CD4-positive, CD25-positive, alpha-beta regulatory T cell (primary cell): ENCODE results near the gene ROBO1. TPM values are rescaled to one million over a fixed set of nuclear protein-coding genes. Genes with fewer than 3 reads are reported as not detected.
"Not testable (repeated sequence)": the region's sequence is repeated elsewhere in the genome, so short reads cannot be mapped to it uniquely, and the experiment has no call there.

Experiments used
- ATAC-seq, 2 donors: fragments of 150-1000 bp; cut with Tn5 transposase; one replicate each; pipeline ENCODE4 v1.10.0; 2021; ENCODE audit warnings: low read depth in 2 of 2, moderate number of reproducible peaks in 2 of 2, moderate library complexity in 1 of 2
- DNase-seq, 3 donors: peaks; one replicate each; pipeline versions ENCODE4 v3.0.0 to v3.0.0-alpha.2; 2012 to 2022; ENCODE audit warnings: mixed read lengths in 1 of 3
- H3K27ac ChIP-seq: one replicate; pipeline ENCODE4 v1.7.0; 2013; ENCODE audit warnings: mild to moderate bottlenecking, low read length; ENCODE audit not compliant: insufficient read depth, poor library complexity, severe bottlenecking
- H3K27me3 ChIP-seq: one replicate; pipeline ENCODE4 v1.7.0; 2013; ENCODE audit warnings: low read length; ENCODE audit not compliant: control insufficient read depth, insufficient read depth
- H3K36me3 ChIP-seq: one replicate; pipeline ENCODE4 v1.7.0; 2013; ENCODE audit warnings: mild to moderate bottlenecking, low read length, moderate library complexity; ENCODE audit not compliant: control insufficient read depth, insufficient read depth
- H3K4me1 ChIP-seq: 2 replicates; pipeline ENCODE4 v1.7.0; 2013; ENCODE audit warnings: mild to moderate bottlenecking, low read length; ENCODE audit not compliant: insufficient read depth, control insufficient read depth, poor library complexity, severe bottlenecking
- H3K4me3 ChIP-seq: one replicate; pipeline ENCODE4 v1.7.0; 2013; ENCODE audit warnings: low read depth, mild to moderate bottlenecking, low read length, moderate library complexity
- H3K9me3 ChIP-seq, 2 experiments: 1 replicate in 1 of 2; 2 replicates in 1 of 2; pipeline ENCODE4 v1.7.0; 2013; ENCODE audit warnings: low read length in 2 of 2, mild to moderate bottlenecking in 1 of 2, moderate library complexity in 1 of 2; ENCODE audit not compliant: control insufficient read depth in 2 of 2
- H3K27ac Mint-ChIP-seq, 3 donors: one replicate each; pipeline ENCODE4 v1.8.0; 2020 to 2022; ENCODE audit warnings: mild to moderate bottlenecking in 3 of 3, mixed read lengths in 3 of 3, moderate library complexity in 2 of 3
- H3K27me3 Mint-ChIP-seq: one replicate; pipeline ENCODE4 v1.8.0; 2022; ENCODE audit warnings: mild to moderate bottlenecking, mixed read lengths
- H3K36me3 Mint-ChIP-seq: one replicate; pipeline ENCODE4 v1.8.0; 2020; ENCODE audit warnings: mixed read lengths
- H3K4me1 Mint-ChIP-seq, 4 donors: one replicate each; pipeline ENCODE4 v1.8.0; 2020 to 2022; ENCODE audit warnings: mixed read lengths in 4 of 4, mild to moderate bottlenecking in 1 of 4
- H3K4me3 Mint-ChIP-seq, 4 donors: one replicate each; pipeline ENCODE4 v1.8.0; 2020 to 2022; ENCODE audit warnings: mild to moderate bottlenecking in 4 of 4, mixed read lengths in 4 of 4, moderate library complexity in 3 of 4
- H3K9me3 Mint-ChIP-seq, 7 donors: one replicate each; pipeline ENCODE4 v1.8.0; 2020 to 2022; ENCODE audit warnings: mixed read lengths in 7 of 7, mild to moderate bottlenecking in 3 of 7, moderate library complexity in 2 of 7
- polyA plus RNA-seq, 4 donors: library from polyadenylated mRNA; unstranded; fragments of 300-500 nt; fragmentation: Illumina TruSeq; gene quantifications; one replicate each; pipeline ENCODE4 v1.2.3, GENCODE V29; 2021
- total RNA-seq: library from RNA; stranded (reverse); gene quantifications from one replicate; pipeline ENCODE4 v1.2.3, GENCODE V29; 2022

ROBO1 gene
- total and polyA plus RNA-seq, 5 donors from 2014 or later, result not detected

- Mint-ChIP-seq H3K9me3 (peaks cover 2 to 11% (median 3%) of the 10 kb centered on the region in 7 donors), H3K4me3 (no peak overlapping the region), H3K27ac (no peak overlapping the region), H3K4me1 (no peaks in the 10 kb centered on the region), H3K36me3 (peaks cover 4% of the 10 kb centered on the region), H3K27me3 (no peaks in the 10 kb centered on the region)
- Histone ChIP-seq H3K9me3 (no peaks in the 10 kb centered on the region), H3K36me3 (no peaks in the 10 kb centered on the region), H3K4me3 (no peak overlapping the region), H3K27me3 (no peaks in the 10 kb centered on the region), H3K4me1 (no peaks in the 10 kb centered on the region), H3K27ac (no peak overlapping the region)
- ATAC-seq (no peak), DNase-seq (no peak)
Observed at GRCh38 chr3:78754066-78754743, 1013.6 kb downstream of the ROBO1 start.

GRCh38 chr3:78751266-78751665, 1016.5 kb downstream of the ROBO1 start:
- no peak overlapping the region for H3K4me3 ChIP-seq

GRCh38 chr3:78750291-78750690, 1017.5 kb downstream of the ROBO1 start:
- not testable (repeated sequence) for H3K27ac Mint-ChIP-seq, ATAC-seq, H3K27me3 Mint-ChIP-seq, H3K4me3 ChIP-seq, H3K4me3 Mint-ChIP-seq, H3K27me3 ChIP-seq, H3K36me3 ChIP-seq, H3K4me1 Mint-ChIP-seq, DNase-seq, H3K9me3 Mint-ChIP-seq, H3K36me3 Mint-ChIP-seq, H3K9me3 ChIP-seq, H3K4me1 ChIP-seq, H3K27ac ChIP-seq

More at GRCh38 chr3:78751266-78751665, 1016.5 kb downstream of the ROBO1 start:
- H3K27ac Mint-ChIP-seq, result no peak overlapping the region
- no peaks in the 10 kb centered on the region for H3K4me1 Mint-ChIP-seq
- DNase-seq, result no peak
- Histone ChIP-seq H3K27me3 (no peaks in the 10 kb centered on the region), H3K4me1 (no peaks in the 10 kb centered on the region), H3K9me3 (no peaks in the 10 kb centered on the region), H3K27ac (no peak overlapping the region), H3K36me3 (no peaks in the 10 kb centered on the region)
- no peaks in the 10 kb centered on the region for H3K27me3 Mint-ChIP-seq
- ATAC-seq, result no peak
- H3K36me3 Mint-ChIP-seq, result peaks cover 4% of the 10 kb centered on the region
- peaks cover 0 to 9% (median 3%) of the 10 kb centered on the region in 7 donors for H3K9me3 Mint-ChIP-seq
- no peak overlapping the region for H3K4me3 Mint-ChIP-seq

GRCh38 chr3:78749056-78749455, 1018.7 kb downstream of the ROBO1 start:
- Histone ChIP-seq H3K27me3 (no peaks in the 10 kb centered on the region), H3K9me3 (no peaks in the 10 kb centered on the region), H3K36me3 (no peaks in the 10 kb centered on the region), H3K4me3 (no peak overlapping the region), H3K27ac (no peak overlapping the region), H3K4me1 (no peaks in the 10 kb centered on the region)
- H3K27me3 Mint-ChIP-seq, result no peaks in the 10 kb centered on the region
- ATAC-seq (no peak), DNase-seq (no peak)
- no peak overlapping the region for H3K27ac Mint-ChIP-seq
- H3K4me3 Mint-ChIP-seq, result no peak overlapping the region
- H3K4me1 Mint-ChIP-seq, result no peaks in the 10 kb centered on the region
- no peaks in the 10 kb centered on the region for H3K36me3 Mint-ChIP-seq
- peaks cover 1 to 10% (median 3%) of the 10 kb centered on the region in 7 donors for H3K9me3 Mint-ChIP-seq

- DNase-seq, result no peak
- Mint-ChIP-seq H3K27ac (no peak overlapping the region), H3K27me3 (no peaks in the 10 kb centered on the region), H3K4me1 (no peaks in the 10 kb centered on the region), H3K9me3 (peaks cover 2 to 14% (median 8%) of the 10 kb centered on the region in 7 donors), H3K36me3 (no peaks in the 10 kb centered on the region), H3K4me3 (no peak overlapping the region)
- ATAC-seq, result no peak
- H3K27ac ChIP-seq, result no peak overlapping the region
- no peaks in the 10 kb centered on the region for H3K36me3 ChIP-seq
- H3K27me3 ChIP-seq, result no peaks in the 10 kb centered on the region
- no peak overlapping the region for H3K4me3 ChIP-seq
- no peaks in the 10 kb centered on the region for H3K9me3 ChIP-seq
- no peaks in the 10 kb centered on the region for H3K4me1 ChIP-seq
Observed at GRCh38 chr3:78745847-78746246, 1022.0 kb downstream of the ROBO1 start.

- Histone ChIP-seq H3K9me3 (no peaks in the 10 kb centered on the region), H3K4me1 (no peaks in the 10 kb centered on the region), H3K4me3 (no peak overlapping the region), H3K27me3 (no peaks in the 10 kb centered on the region), H3K36me3 (no peaks in the 10 kb centered on the region), H3K27ac (no peak overlapping the region)
- Mint-ChIP-seq H3K9me3 (peaks cover 3 to 29% (median 6%) of the 10 kb centered on the region in 7 donors), H3K27me3 (no peaks in the 10 kb centered on the region), H3K36me3 (no peaks in the 10 kb centered on the region), H3K4me3 (no peak overlapping the region), H3K27ac (no peak overlapping the region), H3K4me1 (no peaks in the 10 kb centered on the region)
- DNase-seq (no peak), ATAC-seq (no peak)
Observed at GRCh38 chr3:78742491-78742890, 1025.3 kb downstream of the ROBO1 start.

- H3K36me3 ChIP-seq, result no peaks in the 10 kb centered on the region
- H3K4me1 ChIP-seq, result no peaks in the 10 kb centered on the region
- H3K9me3 Mint-ChIP-seq, result peaks cover 4 to 30% (median 8%) of the 10 kb centered on the region in 7 donors
- H3K27me3 Mint-ChIP-seq, result no peaks in the 10 kb centered on the region
- H3K9me3 ChIP-seq, result no peaks in the 10 kb centered on the region
- H3K4me3 Mint-ChIP-seq, result no peak overlapping the region
- H3K27ac Mint-ChIP-seq, result no peak overlapping the region
- DNase-seq (no peak), ATAC-seq (no peak)
- no peaks in the 10 kb centered on the region for H3K36me3 Mint-ChIP-seq
- H3K27me3 ChIP-seq, result no peaks in the 10 kb centered on the region
- H3K4me1 Mint-ChIP-seq, result no peaks in the 10 kb centered on the region
- H3K27ac ChIP-seq, result no peak overlapping the region
- H3K4me3 ChIP-seq, result no peak overlapping the region
Observed at GRCh38 chr3:78742041-78742440, 1025.8 kb downstream of the ROBO1 start.

GRCh38 chr3:78741066-78741645, 1026.6 kb downstream of the ROBO1 start:
- H3K27me3 Mint-ChIP-seq, result no peaks in the 10 kb centered on the region
- ATAC-seq, result no peak
- H3K36me3 Mint-ChIP-seq, result no peaks in the 10 kb centered on the region

More at GRCh38 chr3:78741066-78741645, 1026.6 kb downstream of the ROBO1 start:
- Histone ChIP-seq H3K27ac (no peak overlapping the region), H3K27me3 (no peaks in the 10 kb centered on the region), H3K9me3 (no peaks in the 10 kb centered on the region), H3K4me1 (no peaks in the 10 kb centered on the region), H3K4me3 (no peak overlapping the region), H3K36me3 (no peaks in the 10 kb centered on the region)
- peaks cover 4 to 33% (median 12%) of the 10 kb centered on the region in 7 donors for H3K9me3 Mint-ChIP-seq
- H3K4me1 Mint-ChIP-seq, result no peaks in the 10 kb centered on the region
- peak in 1 of 3 donors; percentile 10 for DNase-seq
- no peak overlapping the region for H3K27ac Mint-ChIP-seq
- no peak overlapping the region for H3K4me3 Mint-ChIP-seq
